Islet precursor cell (in vitro differentiated cells): ENCODE measurements around the gene ATAD3B.

Experiments used
- DNase-seq: peaks from one replicate; pipeline ENCODE4 v3.0.0-alpha.2; 2018

The ATAD3B gene

DNA sequence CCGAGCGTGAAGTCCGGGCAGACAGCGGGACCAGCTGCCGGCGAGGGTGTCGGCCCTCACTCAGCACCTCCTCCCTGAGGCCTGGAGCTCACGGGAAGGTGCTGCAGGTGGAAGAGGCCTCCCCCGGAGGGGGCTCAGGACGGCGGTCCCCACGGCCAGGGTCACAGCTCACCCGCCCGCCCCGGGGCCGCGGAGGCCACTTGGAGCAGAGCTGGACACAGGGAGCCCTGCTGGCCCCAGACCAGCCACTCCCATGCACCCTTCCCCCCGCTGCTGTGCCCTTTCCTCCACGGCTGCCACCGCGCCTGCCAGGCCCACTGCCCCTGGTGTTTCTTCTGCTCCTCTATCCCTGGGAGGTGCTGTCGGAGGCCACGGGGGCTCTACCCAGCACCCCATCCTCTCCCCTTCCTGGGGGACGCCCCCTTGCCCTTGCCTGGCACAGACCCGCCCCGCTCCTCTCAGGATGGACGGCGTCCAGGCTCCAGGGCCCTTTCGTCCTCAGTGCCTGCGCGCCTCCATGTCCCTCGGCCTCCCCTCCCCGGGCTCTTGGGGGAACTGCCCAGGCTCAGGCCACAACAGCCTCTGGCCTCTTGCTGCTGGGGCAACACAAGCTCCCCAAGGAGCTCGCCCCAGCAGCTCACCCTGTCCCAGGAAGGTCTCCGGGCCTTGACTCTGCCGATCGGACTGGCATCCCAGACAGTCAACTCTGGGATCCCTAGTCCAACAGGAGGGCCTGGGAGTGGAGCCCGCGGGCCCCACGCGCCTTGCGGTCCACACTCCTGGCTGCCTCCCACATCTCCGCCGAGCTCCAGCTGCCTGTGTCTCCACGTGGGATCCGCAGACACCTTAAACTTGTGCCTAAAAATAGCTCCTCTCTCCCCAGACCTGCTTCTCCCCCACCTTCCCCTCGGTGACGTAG lies 64.7 kb downstream of the ATAD3B start:
- DNase-seq = no peak

DNA sequence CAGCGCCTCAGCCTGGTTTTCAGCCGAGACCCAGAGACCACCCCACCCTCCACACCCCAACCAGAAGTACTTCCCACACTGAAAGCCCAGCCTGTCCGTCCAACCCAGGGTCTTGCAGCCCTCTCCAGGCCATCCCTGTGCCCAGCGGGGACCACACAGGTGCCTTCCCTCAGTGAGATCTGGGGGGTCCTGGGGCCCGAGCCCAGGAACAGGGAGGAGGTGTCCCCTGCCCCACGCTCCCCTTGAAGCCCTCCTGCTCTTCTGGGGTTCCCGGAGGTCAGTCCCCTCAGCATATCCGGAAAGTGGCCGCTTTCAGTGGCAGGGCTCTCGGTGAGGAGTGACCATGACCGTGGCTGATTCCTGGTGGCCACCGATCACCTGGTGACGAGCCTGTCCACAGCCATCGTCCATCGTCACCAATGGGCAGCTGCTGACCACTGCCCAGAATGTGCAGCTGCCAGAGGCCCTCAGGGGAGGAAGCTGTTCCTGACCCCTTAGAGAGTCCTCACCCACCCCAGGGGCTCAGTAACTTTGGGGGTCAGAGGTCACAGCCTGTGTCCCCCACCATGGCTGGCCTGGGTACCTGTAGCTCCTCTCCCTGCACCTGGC lies 65.5 kb downstream of the ATAD3B start:
- no peak for DNase-seq

DNA sequence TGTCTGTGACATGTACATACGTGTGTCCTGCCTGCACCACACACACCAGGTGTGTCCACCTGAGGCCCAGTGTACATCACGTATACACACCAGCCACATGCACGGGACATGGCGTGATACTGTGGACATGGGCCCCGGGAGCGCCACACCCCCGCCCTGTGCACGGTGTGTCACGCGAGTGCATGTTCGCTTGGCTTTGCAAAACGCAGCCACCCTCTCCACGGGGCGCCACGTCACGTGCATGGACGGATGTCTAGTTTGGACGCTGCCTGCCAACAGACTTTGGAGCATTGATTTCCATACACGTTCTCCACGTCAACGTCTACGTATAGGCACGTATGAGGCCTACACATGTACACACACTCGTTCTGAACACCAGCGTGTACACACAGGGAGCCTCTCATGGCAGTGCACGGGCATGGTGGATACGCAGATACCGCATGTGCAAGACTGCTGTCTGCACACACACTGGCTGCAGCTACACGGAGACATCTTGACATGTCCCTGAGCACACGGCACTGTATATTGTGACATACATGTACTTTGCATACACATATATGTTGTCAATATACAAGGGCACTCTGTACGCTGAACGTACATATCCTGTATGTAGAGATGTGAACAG lies 66.2 kb downstream of the ATAD3B start:
- no peak for DNase-seq

DNA sequence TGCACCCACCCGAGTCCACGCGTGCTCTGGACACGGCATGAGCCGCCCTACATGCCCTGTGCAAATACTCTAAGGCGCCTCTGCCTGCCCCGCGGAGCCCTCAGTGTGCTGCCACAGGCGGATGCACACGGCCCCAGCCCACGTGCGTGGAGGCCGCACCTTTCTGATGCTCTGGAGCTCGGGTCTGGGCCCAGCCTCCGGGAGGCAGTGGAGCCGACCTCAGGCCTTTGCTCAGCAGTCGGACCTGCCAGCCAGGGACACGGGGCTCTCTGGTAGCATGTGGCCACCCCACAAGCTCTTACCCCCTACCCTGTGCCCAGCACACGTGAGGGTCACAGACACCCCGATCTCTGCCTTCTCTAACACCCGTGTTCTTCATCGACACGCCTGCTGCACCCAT lies 66.8 kb downstream of the ATAD3B start:
- DNase-seq = no peak

DNA sequence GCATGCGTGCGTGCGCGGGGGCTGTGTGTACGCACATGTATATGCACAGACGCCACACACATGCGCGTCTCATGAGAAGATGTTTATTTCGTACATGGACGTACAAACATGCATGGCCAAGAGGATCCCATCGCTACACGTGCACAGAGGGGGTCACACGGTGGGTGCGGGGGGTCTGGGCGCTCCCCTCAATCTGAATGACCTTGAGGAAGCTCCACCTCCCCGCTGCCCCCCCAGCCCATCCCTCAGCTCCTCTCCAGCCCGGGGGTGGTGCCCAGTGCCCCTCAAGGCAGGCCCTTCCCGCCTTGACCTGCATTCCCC lies 67.4 kb downstream of the ATAD3B start:
- no peak for DNase-seq

DNA sequence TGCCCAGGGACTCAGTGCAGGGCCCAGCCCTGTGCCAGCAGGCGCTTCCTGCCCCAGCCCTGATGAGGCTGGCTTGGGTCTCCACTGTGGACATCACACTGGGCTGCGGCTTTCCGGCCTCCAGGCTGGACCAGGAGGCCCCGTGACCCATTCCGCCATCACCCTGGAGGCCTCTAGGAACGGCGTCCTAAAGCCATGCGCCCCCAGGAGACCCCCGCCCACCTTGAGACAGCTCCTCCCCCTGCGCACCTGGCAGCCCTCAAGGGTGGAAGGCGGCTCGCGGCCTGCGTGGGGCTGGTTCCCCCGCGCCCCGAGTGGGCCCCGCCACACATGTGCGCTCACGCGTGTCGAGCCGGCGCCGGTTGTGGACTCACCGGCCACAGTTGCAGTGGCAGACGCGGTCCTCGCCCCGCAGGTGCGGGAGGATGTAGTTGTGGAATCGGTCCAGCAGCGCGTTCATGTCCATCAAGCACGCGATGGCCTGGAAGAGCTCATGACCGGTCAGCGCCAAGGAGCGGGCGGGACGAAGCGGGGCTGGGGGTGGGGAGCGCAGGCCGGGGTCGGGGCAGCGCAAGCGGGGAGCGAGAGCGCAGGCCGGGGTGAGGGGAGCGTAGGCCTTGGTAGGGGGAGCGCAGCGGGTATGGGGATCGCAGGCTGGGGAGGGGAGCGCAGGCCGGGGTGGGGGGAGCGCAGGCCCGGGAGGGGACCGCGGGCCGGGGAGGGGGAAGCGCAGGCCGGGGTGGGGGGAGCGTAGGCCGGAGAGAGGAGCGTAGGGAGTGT lies 67.9 kb downstream of the ATAD3B start:
- DNase-seq = no peak

DNA sequence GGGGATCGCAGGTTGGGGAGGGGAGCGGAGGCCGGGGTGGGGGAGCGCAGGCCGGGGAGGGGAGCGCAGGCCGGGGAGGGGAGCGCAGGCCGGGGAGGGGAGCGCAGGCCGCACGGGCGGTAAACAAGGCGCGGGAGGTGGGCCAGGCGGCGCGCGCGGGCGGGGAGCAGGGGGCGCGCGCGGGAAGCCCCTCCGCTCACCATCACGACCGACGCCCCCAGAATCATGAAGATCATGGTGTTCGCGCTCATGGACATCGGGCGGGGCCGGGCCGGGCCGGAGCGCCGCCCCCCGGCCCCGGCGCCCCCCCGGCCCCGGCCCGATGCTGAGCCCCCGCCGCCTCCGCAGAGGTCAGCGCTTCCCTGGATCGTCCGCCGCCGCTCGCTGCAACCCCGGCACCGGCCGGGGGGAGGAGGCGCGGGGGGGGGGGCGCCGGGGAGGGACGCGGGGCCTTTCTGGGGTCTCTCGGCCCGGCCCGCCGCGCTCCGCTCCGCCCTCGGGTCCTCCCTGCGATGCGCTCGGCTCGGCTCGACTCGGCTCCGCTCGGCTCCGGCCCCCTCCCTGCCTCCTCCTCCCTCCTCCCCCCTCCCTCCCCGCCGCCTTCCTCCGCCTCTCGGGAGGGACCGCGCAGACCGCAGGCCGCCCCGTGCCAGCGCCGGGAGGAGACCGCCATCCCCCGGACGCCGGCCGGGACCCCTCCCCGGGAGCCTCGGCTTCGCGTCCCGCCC lies 68.7 kb downstream of the ATAD3B start, which contains the start of gene TMEM240:
Gene TMEM240 (minus strand): TSS at position 535 of the 728 bp plus-strand sequence. CDS start 278 bp downstream, at position 257.
- DNase-seq = peak; percentile 88

DNA sequence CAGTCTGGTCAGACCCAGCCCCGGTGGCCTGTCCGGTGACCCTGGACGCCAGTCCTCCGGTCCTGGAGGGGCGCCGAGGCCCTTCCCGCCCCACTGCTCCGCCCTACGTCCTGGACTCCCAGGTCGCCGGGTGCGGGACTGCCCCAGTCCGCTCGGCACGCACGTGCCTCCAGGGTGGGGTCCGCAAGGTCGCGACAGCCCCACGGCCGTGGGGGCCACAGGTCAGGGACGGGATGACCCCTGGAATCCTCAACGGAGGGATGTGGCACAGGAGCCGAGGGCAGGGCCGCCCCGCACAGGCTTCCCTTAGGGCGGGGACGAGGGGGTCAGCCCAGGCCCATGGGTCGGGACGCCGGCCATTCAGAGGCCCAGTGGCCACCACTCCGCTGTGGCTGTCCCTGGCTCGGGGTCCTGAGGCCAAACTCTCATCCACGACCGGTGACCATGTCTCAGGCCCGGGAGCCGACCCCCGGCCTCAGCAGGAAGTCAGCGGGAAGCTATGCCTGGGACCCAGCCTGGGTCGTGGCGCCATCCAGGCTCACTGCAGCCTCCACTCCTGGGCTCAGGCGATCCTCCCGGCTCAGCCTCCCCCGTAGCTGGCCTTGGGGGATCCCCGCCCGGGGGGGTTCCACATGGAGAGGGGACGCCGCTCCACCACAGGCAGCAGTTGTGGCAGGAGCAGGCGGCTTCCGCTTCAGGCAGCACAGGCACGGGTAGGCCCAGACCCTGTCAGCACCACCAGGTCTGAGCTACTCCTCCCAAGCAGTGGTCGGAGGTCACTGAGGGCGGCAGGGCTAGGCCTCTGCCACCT lies 69.5 kb downstream of the ATAD3B start:
- no peak for DNase-seq

DNA sequence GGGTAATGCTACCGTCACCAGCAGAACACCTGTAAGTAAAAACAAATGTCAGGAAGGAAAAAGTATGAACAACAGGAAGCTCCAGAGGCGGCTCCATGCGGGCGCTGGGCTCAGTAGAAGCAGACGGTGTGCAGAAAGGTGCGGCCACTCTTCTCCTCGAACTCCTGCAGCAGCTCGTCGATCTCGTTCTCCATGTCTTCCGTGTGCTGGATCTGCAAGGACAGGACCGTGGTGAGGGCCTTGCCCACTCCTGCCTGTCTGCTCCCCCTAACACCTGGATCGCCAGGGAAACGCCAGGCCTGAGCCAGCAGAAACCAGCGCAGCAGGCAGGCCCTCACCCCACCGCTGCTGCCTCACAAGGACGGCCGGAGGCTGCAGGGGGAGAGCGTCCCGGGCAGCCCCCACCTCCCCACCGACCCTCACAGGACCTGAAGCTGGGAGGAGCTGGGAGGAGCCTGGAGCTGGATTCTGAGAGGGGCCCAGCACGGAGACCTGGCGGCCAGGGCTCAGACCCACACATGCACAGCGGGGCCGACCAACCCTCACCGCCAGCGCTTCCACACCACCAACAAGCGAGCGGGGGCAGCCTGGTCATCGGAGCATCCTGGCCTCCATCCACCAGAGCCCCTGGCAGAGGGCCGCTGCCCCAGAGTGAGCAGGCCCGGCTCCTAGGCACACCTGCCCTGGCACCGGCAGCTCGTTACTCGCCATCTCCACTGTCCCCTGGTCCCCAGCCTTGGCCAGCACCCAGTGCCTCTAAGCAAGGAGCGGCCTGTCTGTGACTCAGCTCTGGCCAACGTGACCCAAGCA lies 70.6 kb downstream of the ATAD3B start:
- no peak for DNase-seq

DNA sequence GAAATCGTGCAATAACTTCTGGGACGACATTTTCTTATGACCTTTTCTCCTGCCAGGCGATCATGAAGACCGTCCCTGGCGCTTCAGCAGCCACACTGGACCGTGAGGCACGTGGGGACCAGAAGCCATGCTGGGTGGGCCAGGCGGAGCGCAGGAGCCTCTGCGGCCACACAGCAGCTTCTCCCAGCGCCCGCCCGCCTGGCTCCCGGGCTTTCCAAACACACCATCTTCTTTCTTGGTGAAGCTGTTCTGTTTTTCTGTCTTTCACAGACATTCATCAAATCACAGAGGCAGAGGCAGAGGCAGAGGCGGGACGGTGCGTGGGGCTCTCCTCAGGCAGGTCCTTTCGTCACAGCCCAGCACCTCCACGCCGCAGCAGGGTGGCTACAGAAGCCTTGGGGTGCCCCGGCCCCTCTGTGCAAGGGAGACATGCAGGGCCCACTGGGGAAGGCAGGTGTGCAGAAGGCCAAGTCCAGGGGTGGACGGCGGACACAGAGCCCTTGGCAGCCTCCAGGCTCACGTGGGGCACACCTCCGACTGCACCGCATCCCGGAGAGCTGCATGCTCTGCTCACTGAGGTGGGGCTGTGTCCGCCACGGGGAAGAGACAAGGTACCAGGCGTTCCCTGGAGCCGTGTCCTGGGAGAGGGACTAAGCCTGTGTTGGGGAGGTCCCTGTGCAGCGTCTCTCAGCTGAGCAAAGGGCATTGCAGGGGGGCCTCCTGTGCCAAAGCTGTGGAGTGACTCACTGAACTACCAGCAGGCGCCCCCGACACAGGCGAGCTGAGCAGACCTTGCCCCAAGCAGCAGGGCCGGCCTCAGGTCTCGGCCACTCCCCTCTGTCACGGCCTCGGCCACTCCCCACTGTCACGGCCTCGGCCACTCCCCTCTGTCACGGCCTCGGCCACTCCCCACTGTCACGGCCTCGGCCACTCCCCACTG lies 71.5 kb downstream of the ATAD3B start:
- DNase-seq = no peak

DNA sequence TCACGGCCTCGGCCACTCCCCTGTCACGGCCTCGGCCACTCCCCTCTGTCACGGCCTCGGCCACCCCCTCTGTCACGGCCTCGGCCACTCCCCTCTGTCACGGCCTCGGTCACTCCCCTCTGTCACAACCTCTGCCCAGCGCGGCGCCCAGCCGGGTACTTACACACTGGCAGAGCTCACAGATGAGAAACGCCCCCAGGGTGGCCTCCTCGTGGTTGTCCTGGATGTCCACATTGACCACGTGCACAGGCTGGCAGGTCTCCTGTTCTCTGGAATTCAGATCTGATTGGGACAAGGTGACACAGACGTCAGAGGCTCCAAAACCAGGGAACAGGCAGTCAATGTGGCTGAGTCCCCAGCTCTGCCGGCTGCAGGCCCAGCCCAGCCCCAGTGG lies 72.1 kb downstream of the ATAD3B start:
- no peak for DNase-seq

DNA sequence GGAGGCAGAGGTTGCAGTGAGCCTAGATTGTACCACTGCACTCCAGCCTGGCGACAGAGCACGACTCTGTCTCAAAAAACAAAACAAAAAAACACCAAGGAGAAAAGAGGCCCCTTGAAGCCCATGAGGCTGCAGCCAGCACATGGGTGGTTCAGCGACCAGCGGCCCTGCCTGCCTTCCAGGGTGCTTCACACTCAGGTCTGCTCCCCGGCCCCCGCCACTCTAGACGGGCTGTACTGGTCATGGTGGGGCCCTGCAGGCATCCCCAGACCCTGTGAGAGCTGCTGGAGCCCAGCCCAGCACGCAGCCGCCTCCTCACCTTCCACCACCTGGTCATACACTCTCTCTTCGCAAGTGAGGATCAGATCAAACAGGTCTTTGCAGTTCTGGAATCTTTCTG lies 73.0 kb downstream of the ATAD3B start:
- no peak for DNase-seq
